GM12878 (cell line): ENCODE measurements around the gene ENPP1. TPM values are rescaled to one million over a fixed set of nuclear protein-coding genes. Genes with fewer than 3 reads are reported as not detected.
"Not testable (repeated sequence)": the region's sequence is repeated elsewhere in the genome, so short reads cannot be mapped to it uniquely, and the experiment has no call there.

Source experiments
- ATAC-seq: fragments of 200-7000 bp; cut with Tn5 transposase; 3 replicates; pipeline ENCODE4 v1.9.1; 2020; ENCODE audit warnings: mild to moderate bottlenecking, moderate library complexity
- BruUV-seq: library from RNA; stranded (reverse); fragments of 400-500 nt; replicated peaks from 2 replicates; lab custom pipeline; 2021; lab: Mats Ljungman, UMichigan
- CTCF ChIA-PET: fragments of 300-600 bp; sonication (Branson Sonifier 250); formaldehyde crosslinking; extraction: SDS; loops from one replicate; lab custom pipeline; 2021; ENCODE audit warnings: inconsistent platforms; lab: Yijun Ruan, JAX
- POLR2A ChIA-PET: fragments of 350-600 bp; formaldehyde crosslinking; extraction: SDS; loops from one replicate; lab custom pipeline; 2021; ENCODE audit warnings: inconsistent platforms; lab: Charles Lee
- RAD21 ChIA-PET: fragments of 300-600 bp; sonication (Branson Sonifier 250); formaldehyde crosslinking; loops from one replicate; lab custom pipeline; 2023; ENCODE audit warnings: antibody characterized with exemption; ENCODE audit not compliant: unreplicated experiment; lab: Charles Lee
- SMC1A ChIA-PET: fragments of 300-600 bp; sonication (Branson Sonifier 250); formaldehyde crosslinking; loops from one replicate; lab custom pipeline; 2023; ENCODE audit not compliant: unreplicated experiment, uncharacterized antibody; lab: Charles Lee
- DNase-seq: peaks from one replicate; pipeline ENCODE4 v3.0.0-alpha.2; 2011; ENCODE audit warnings: low read depth, low spot score
- FAIRE-seq: peaks from 3 replicates; lab custom pipeline; 2011; peaks lifted over from hg19 to GRCh38; lab: Jason Lieb, UNC
- H2AFZ ChIP-seq: 2 replicates; pipeline ENCODE4 v1.6.0; 2011; ENCODE audit warnings: low read depth, low read length, control low read depth; ENCODE audit not compliant: control insufficient read depth
- H3K27ac ChIP-seq: 2 replicates; pipeline ENCODE4 v1.5.1; 2011; ENCODE audit warnings: control low read depth; ENCODE audit not compliant: control insufficient read depth, insufficient read depth
- H3K27me3 ChIP-seq, 2 experiments: replicated peaks in 1 of 2; 2 replicates each; pipeline versions ENCODE4 v1.6.0 to v1.6.1; 2011; ENCODE audit warnings: low read length in 1 of 2; ENCODE audit not compliant: control insufficient read depth in 2 of 2, insufficient read depth in 2 of 2
- H3K36me3 ChIP-seq, 2 experiments: 2 replicates each; pipeline ENCODE4 v1.5.1; 2011; ENCODE audit warnings: low read length in 1 of 2; ENCODE audit not compliant: control insufficient read depth in 2 of 2, insufficient read depth in 2 of 2
- H3K4me1 ChIP-seq: 2 replicates; pipeline ENCODE4 v1.6.1; 2011; ENCODE audit warnings: mild to moderate bottlenecking, low read length, moderate library complexity, mixed read lengths; ENCODE audit not compliant: control insufficient read depth, insufficient read depth
- H3K4me2 ChIP-seq: 2 replicates; pipeline ENCODE4 v1.6.0; 2011; ENCODE audit warnings: control low read depth; ENCODE audit not compliant: control insufficient read depth, insufficient read depth
- H3K4me3 ChIP-seq: fragments of 200-600 bp; sonication (generic); 2 replicates; pipeline ENCODE4 v1.5.1; 2016
- H3K79me2 ChIP-seq: 2 replicates; pipeline ENCODE4 v1.6.0; 2011; ENCODE audit warnings: low read length; ENCODE audit not compliant: control insufficient read depth, insufficient read depth
- H3K9ac ChIP-seq: 2 replicates; pipeline ENCODE4 v1.8.0; 2011; ENCODE audit warnings: low read length, control low read depth, mixed read lengths; ENCODE audit not compliant: control insufficient read depth, insufficient read depth
- H3K9me3 ChIP-seq: replicated peaks from 3 replicates; pipeline ENCODE4 v1.5.1; 2011; ENCODE audit warnings: mild to moderate bottlenecking, low read length; ENCODE audit not compliant: control insufficient read depth, insufficient read depth
- H4K20me1 ChIP-seq: 2 replicates; pipeline ENCODE4 v1.6.0; 2011; ENCODE audit not compliant: control insufficient read depth, insufficient read depth
- CTCF ChIP-seq, 3 experiments: IDR thresholded peaks in 2 of 3; conservative IDR thresholded peaks in 1 of 3; 2 replicates each; pipeline ENCODE4 v1.5.1; 2011; ENCODE audit warnings: low read depth in 3 of 3, low read length in 3 of 3, mild to moderate bottlenecking in 3 of 3, control low read depth in 2 of 3, moderate library complexity in 2 of 3, inconsistent platforms in 1 of 3, mixed read lengths in 1 of 3; ENCODE audit not compliant: control insufficient read depth in 2 of 3, insufficient read depth in 1 of 3; ENCODE audit errors: extremely low read depth in 1 of 3
- PAX8 ChIP-seq: fragments of 450-650 bp; IDR thresholded peaks from 2 replicates; pipeline ENCODE4 v1.6.1; 2017; ENCODE audit warnings: mild to moderate bottlenecking, moderate library complexity
- POLR2AphosphoS2 ChIP-seq: IDR thresholded peaks from 2 replicates; pipeline ENCODE4 v1.6.1; 2011; ENCODE audit warnings: low read depth, mild to moderate bottlenecking, low read length, improper control_type of control experiment, moderate library complexity
- RFX5 ChIP-seq: IDR thresholded peaks from 2 replicates; pipeline ENCODE4 v1.6.1; 2011; ENCODE audit warnings: low read depth, low read length, improper control_type of control experiment
- SMAD5 ChIP-seq: IDR thresholded peaks from 2 replicates; pipeline ENCODE4 v1.6.1; 2016; ENCODE audit warnings: antibody characterized with exemption, low read depth
- SREBF2 ChIP-seq: IDR thresholded peaks from 2 replicates; pipeline ENCODE4 v1.6.1; 2012; ENCODE audit warnings: mild to moderate bottlenecking, low read length
- SRF ChIP-seq, 2 experiments: IDR thresholded peaks; 2 replicates each; pipeline ENCODE4 v1.6.1; 2011; ENCODE audit warnings: low read depth in 2 of 2, low read length in 2 of 2, mild to moderate bottlenecking in 1 of 2, moderate library complexity in 1 of 2
- YBX1 ChIP-seq: fragments of 450-650 bp; IDR thresholded peaks from 2 replicates; pipeline ENCODE4 v1.6.1; 2016; ENCODE audit warnings: antibody characterized with exemption
- ZBTB40 ChIP-seq: fragments of 450-650 bp; IDR thresholded peaks from 2 replicates; pipeline ENCODE4 v1.6.1; 2016; ENCODE audit warnings: mild to moderate bottlenecking, moderate library complexity, borderline replicate concordance
- WGBS: methylation state at CpG from one replicate; pipeline ENCODE4 v1.1.6; 2016; ENCODE audit warnings: low lambda C conversion rate; ENCODE audit not compliant: insufficient replicate concordance, insufficient coverage; ENCODE audit errors: missing lambda C conversion rate; 5-methylcytosine and 5-hydroxymethylcytosine counted together
- in situ Hi-C: fragments of 300-500 bp; cut with MboI; formaldehyde crosslinking; loops from 9 replicates; pipeline ENCODE4 v1.14.3; 2018; ENCODE audit warnings: mixed read lengths
- intact Hi-C: fragments of 100-400 bp; cut with micrococcal nuclease; formaldehyde crosslinking; loops from one replicate; pipeline ENCODE4 v1.14.2; 2022; ENCODE audit not compliant: unreplicated experiment
- polyA plus RNA-seq, 11 experiments: library from polyadenylated mRNA; depleted of rRNA in 4 of 11; unstranded in 6 of 11; stranded (reverse) in 5 of 11; fragments of >200 nt; fragmentation: Nextera tagmentation in 4 of 11; fragmentation: Illumina TruSeq in 1 of 11; extraction: Ambion mirVana in 4 of 11; extraction: Trizol in 1 of 11; gene quantifications; 1 replicate in 1 of 11; 2 replicates in 10 of 11; pipeline versions ENCODE4 v1.2.1 to v1.2.3, GENCODE V29; 2011 to 2016; ENCODE audit warnings: inconsistent platforms in 2 of 11, missing spikeins in 2 of 11, low read depth in 1 of 11
- total RNA-seq, 4 experiments: library from RNA; depleted of rRNA in 3 of 4; stranded (reverse); fragments of >200 nt in 3 of 4; fragmentation: Illumina TruSeq in 1 of 4; extraction: Trizol in 1 of 4; gene quantifications; 2 replicates each; pipeline versions ENCODE4 v1.2.1 to v1.2.3, GENCODE V29; 2013 to 2021

Gene ENPP1
- total and polyA plus RNA-seq, 10 of the 15 experiments (the other 5 are each of a cell fraction or from before 2014, with no cell fraction given): 0.03 to 0.05 TPM; not detected in 8

DNA sequence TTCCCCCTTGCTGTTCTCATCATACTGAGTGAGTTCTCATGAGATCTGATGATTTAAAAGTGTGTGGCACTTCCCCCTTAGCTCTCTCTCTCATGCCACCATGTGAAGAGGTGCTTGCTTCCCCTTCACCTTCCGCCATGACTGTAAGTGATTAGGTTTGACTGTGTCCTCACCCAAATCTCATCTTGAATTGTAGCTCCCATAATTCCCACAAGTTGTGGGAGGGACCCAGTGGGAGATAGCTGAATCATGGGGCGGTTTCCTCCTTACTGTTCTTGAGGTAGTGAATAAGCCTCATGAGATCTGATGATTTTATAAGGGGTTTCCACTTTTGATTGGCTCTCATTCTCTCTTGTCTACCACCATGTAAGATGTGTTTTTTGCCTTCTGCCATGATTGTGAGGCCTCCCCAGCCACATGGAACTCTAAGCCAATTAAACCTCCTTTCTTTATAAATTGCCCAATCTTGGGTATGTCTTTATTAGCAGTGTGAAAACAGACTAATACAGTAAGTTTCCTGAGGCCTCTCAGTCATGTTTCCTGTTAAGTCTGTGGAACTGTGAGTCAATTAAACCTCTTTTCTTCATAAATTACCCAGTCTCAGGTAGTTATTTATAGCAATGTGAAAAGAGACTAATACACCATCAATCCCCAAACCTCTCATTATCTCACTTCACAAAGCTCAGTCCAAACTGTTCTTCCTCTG is 108.4 kb downstream of the ENPP1 start:
- H3K9ac ChIP-seq, H2AFZ ChIP-seq, H3K4me1 ChIP-seq, POLR2A ChIA-PET, H3K4me2 ChIP-seq, ATAC-seq, DNase-seq, H3K36me3 ChIP-seq, H3K9me3 ChIP-seq, BruUV-seq, H3K27ac ChIP-seq, H4K20me1 ChIP-seq, FAIRE-seq, H3K79me2 ChIP-seq, H3K4me3 ChIP-seq, H3K27me3 ChIP-seq: not testable (repeated sequence)
- SMC1A ChIA-PET: interaction anchor here (0.6 to 3.4 kb wide), 2 partner anchors 112 to 302 kb away, joined by 4 to 14 read pairs; no protein-coding TSS in a partner anchor
- in situ Hi-C loops (loop anchor here (5.0 to 10.0 kb wide), 3 partner anchors 221 to 566 kb away; no protein-coding TSS in a partner anchor), intact Hi-C loops (loop anchor here (5.0 to 10.0 kb wide), 2 partner anchors 246 to 569 kb away; no protein-coding TSS in a partner anchor)
- CTCF ChIA-PET: interaction anchor here (1.1 to 2.8 kb wide), 7 partner anchors 9 to 385 kb away, joined by 3 to 34 read pairs (median 9); no protein-coding TSS in a partner anchor
- RAD21 ChIA-PET: interaction anchor here (1.9 to 2.2 kb wide), 2 partner anchors 301 to 364 kb away, joined by 5 to 11 read pairs; no protein-coding TSS in a partner anchor
- 54% methylated on average over 2 of the region's 2 CpGs for WGBS

DNA sequence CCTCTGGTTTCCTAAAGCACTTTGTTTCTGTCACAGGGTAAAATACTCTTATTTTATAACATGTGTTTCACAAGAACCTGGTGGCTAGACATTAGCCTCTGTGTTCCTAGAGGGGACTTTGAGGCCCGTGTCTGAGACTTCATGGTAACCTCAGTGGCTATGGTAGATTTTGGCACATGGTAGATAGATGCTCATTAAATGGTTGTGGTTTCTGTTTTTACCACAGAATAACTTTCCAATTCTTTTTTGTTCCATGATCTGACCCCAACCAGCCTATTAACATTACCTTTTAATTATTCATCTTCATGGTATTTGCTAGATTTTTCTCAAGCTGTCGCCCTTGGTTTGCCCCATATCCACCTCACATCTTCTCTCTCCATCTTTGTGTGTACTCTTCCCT is 109.0 kb downstream of the ENPP1 start:
- intact Hi-C loops: loop anchor here (5.0 to 10.0 kb wide), 2 partner anchors 245 to 568 kb away; no protein-coding TSS in a partner anchor
- FAIRE-seq (no peak), ATAC-seq (no peak), DNase-seq (no peak)
- Histone ChIP-seq H3K27ac (no peak overlapping the region), H3K36me3 (no peaks in the 10 kb centered on the region), H3K9me3 (no peaks in the 10 kb centered on the region; the same call in 2 of the 3 replicates), H2AFZ (no peak overlapping the region), H3K27me3 (peaks cover 0 to 3% of the 10 kb centered on the region in 2 experiments; a peak in 1 of 4 replicates), H3K79me2 (no peaks in the 10 kb centered on the region), H3K9ac (no peak overlapping the region), H3K4me1 (no peaks in the 10 kb centered on the region), H3K4me2 (no peak overlapping the region), H3K4me3 (no peak overlapping the region), H4K20me1 (no peaks in the 10 kb centered on the region)
- ChIA-PET SMC1A (interaction anchor here (3.4 kb wide), 1 partner anchor 301 kb away, joined by 14 read pairs; no protein-coding TSS in a partner anchor), CTCF (interaction anchor here (1.1 to 2.8 kb wide), 3 partner anchors 14 to 363 kb away, joined by 3 to 19 read pairs (median 3); no protein-coding TSS in a partner anchor), POLR2A (no interaction called here), RAD21 (no interaction called here)
- in situ Hi-C loops: loop anchor here (5.0 to 10.0 kb wide), 3 partner anchors 222 to 565 kb away; no protein-coding TSS in a partner anchor
- 21% methylated on average over 2 of the region's 2 CpGs for WGBS
- BruUV-seq: no TSS peak
- TF ChIP-seq YBX1 (no peak), RFX5 (no peak), PAX8 (no peak), POLR2AphosphoS2 (no peak), SREBF2 (no peak), SRF (IDR thresholded peaks at IDR 0.05; ENCODE audit: low read depth in 2 of 2, low read length in 2 of 2) (no peak), CTCF (IDR thresholded peaks at IDR 0.05 in 2 of 3, conservative IDR thresholded peaks at IDR 0.05 in 1 of 3; ENCODE audit: control insufficient read depth in 2 of 3, extremely low read depth in 1 of 3, insufficient read depth in 1 of 3, low read depth in 3 of 3, low read length in 3 of 3) (no peak), ZBTB40 (no peak), SMAD5 (no peak)
